Adrenal gland (tissue), 12 donors: ENCODE measurements around the gene KAT7. TPM values are rescaled to one million over a fixed set of nuclear protein-coding genes. Genes with fewer than 3 reads are reported as not detected.

Source experiments
- DNase-seq, 7 donors: peaks; one replicate each; pipeline ENCODE4 v3.0.0-alpha.2; 2019 to 2020
- H3K27ac ChIP-seq, 5 donors: fragments of 200-600 bp; sonication (generic) in 4 of 5; 1 replicate in 3 of 5; 2 replicates in 2 of 5; pipeline versions ENCODE4 v1.5.1 to v1.8.0; 2016 to 2020; ENCODE audit warnings: mild to moderate bottlenecking in 1 of 5
- H3K27me3 ChIP-seq: fragments of 200-600 bp; 2 replicates; pipeline ENCODE4 v1.8.0; 2021
- H3K36me3 ChIP-seq, 2 donors: fragments of 200-600 bp; replicated peaks in 1 of 2; 1 replicate in 1 of 2; 2 replicates in 1 of 2; pipeline versions ENCODE4 v1.5.1 to v1.8.0; 2018 to 2022
- H3K4me1 ChIP-seq, 2 donors: fragments of 200-600 bp; replicated peaks in 1 of 2; 1 replicate in 1 of 2; 2 replicates in 1 of 2; pipeline versions ENCODE4 v1.5.1 to v1.8.0; 2018 to 2021
- H3K4me3 ChIP-seq, 4 donors: fragments of 200-600 bp; sonication (generic) in 3 of 4; one replicate each; pipeline ENCODE4 v1.5.1; 2016 to 2018
- H3K9me3 ChIP-seq, 3 donors: fragments of 200-600 bp; sonication (generic) in 1 of 3; replicated peaks in 1 of 3; 1 replicate in 2 of 3; 2 replicates in 1 of 3; pipeline versions ENCODE4 v1.5.1 to v1.8.0; 2016 to 2021
- CTCF ChIP-seq, 6 experiments: fragments of 450-650 bp in 4 of 6; fragments of 200-600 bp in 2 of 6; sonication (generic) in 1 of 6; IDR thresholded peaks; 1 replicate in 5 of 6; 2 replicates in 1 of 6; pipeline versions ENCODE4 v1.5.1 to v1.8.0; 2016 to 2021; ENCODE audit warnings: antibody characterized with exemption in 6 of 6, mild to moderate bottlenecking in 2 of 6, moderate library complexity in 1 of 6
- POLR2A ChIP-seq, 2 donors: fragments of 450-650 bp; IDR thresholded peaks; one replicate each; pipeline ENCODE4 v1.6.1; 2017; ENCODE audit warnings: antibody characterized with exemption in 2 of 2, mild to moderate bottlenecking in 2 of 2, moderate library complexity in 1 of 2
- WGBS, 4 donors: extraction: QIAGEN DNeasy Blood & Tissue Kit in 2 of 4; methylation state at CpG; one replicate each; pipeline versions ENCODE4 v1.1.5 to v1.1.7; 2013 to 2017; 5-methylcytosine and 5-hydroxymethylcytosine counted together
- intact Hi-C, 2 donors: fragments of 100-400 bp; cut with DNase I; formaldehyde crosslinking; loops; one replicate each; pipeline versions ENCODE4 v1.14.1 to v1.15.0; 2022 to 2023
- polyA plus RNA-seq, 3 donors: library from polyadenylated mRNA; stranded (reverse); fragments of 200-250 nt in 2 of 3; fragments of 350-450 nt in 1 of 3; fragmentation: Illumina TruSeq in 1 of 3; extraction: RNeasy Lipid Tissue Mini Kit (QIAGEN cat#74804) in 1 of 3; gene quantifications; one replicate each; pipeline ENCODE4 v1.2.3, GENCODE V29; 2013 to 2014
- total RNA-seq, 9 donors: library from RNA; depleted of rRNA in 4 of 9; stranded (reverse); fragments of >200 nt in 4 of 9; fragments of 120-200 nt in 1 of 9; fragmentation: NEBNext Ultra II Directional in 1 of 9; extraction: Animal tissue kit (Norgen Biotek cat#: 25700) in 1 of 9; gene quantifications; one replicate each; pipeline versions ENCODE4 v1.1.0 to v1.2.4, GENCODE V29; 2013 to 2023
- donor health status: healthy with polysubstance abuse.
- donor health status: Bipolar disorder and iron deficiency.
- donor health status: DM: yes; HTN: yes; CAD: no.
- donor health status: DM: no; HTN: no; CAD: no.
- donor health status: DM: no; HTN: no; CAD: no.
- donor health status: DM: yes; HTN: yes; CAD: no.

Gene KAT7
- total and polyA plus RNA-seq, 12 donors = 5.2 to 54.7 (median 39.8) TPM

DNA sequence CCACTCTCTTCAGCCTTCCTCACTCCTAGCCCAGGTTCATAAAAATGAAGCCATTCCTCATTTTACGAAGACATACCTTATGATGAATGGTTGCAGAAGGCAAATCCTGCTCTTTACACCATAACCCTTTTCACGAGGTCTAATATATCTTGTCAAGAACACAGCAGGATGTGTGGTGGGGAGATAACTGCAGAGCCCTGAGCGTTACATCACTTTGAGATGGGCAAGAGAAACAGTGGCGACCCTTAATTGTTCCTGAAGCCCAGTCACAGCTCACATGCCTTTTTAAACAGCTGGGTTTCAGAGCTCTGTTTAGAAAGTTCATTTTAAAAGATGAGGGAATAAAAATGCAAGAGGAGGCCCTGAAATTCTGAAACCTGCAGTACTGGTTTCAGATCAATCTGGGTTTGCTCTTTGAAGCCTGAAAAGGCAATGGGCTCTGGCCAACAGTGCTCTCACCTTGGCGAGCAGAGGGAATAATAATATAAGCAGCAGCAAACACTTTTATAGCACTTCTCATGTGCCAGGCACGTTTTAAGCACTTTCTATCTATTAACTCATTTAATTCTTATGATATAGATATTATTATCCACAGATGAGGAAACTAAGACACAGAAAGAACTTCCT lies 27.4 kb upstream of the KAT7 start:
- intact Hi-C loops = no loop called here
- Histone ChIP-seq H3K4me1 (peaks cover 3 to 4% of the 10 kb centered on the region in 2 donors), H3K27me3 (no peaks in the 10 kb centered on the region), H3K27ac (no peak overlapping the region), H3K9me3 (no peaks in the 10 kb centered on the region), H3K36me3 (no peaks in the 10 kb centered on the region), H3K4me3 (no peak overlapping the region)
- no peak for DNase-seq
- TF ChIP-seq CTCF (IDR thresholded peaks at IDR 0.05) (no peak), POLR2A (IDR thresholded peaks at IDR 0.05) (no peak)
- 59 to 66% (median 65%) methylated on average over 6 of the region's 6 CpGs for WGBS, 4 donors

DNA sequence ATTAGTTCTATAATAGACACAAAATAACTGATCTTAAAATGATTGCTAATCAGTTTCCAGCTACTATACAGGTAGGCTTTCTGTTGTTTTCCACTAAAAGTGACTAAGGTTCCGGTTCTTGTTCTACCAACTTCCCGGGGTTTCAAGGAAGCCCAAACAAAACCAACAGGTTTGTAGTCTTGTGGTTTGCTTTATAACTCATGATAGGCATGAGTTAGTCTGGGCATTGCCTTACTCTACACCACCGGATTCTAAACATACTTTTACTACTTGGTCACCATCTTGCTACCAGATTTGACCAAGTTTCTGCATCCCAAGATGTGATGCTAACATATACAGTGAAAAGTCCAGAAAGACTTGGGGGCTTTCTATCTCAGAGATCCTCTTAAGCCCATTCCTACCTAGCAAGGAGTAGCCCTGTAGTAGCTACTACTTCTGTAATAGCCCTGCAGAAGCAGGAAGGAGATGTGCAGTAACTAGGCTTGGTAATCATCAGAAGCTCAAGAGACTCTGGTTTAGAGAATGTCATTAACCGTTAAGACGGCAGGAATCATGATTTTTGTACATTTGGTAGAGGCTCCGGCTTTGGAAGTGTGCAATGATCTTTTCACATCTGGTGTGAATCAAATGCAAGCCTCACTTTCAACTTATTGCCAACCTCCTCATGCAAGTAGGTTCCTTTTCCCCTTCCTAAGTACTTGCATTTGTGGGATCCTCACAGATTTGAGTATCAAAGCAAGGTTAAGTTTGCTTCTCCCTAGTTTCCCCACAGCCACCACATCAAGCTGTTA lies 26.1 kb upstream of the KAT7 start:
- H3K27me3 ChIP-seq = no peaks in the 10 kb centered on the region
- peaks cover 3 to 4% of the 10 kb centered on the region in 2 donors for H3K4me1 ChIP-seq
- no peaks in the 10 kb centered on the region for H3K9me3 ChIP-seq
- no peak overlapping the region for H3K27ac ChIP-seq
- WGBS, 4 donors = 67 to 79% (median 77%) methylated on average over 6 of the region's 6 CpGs
- no peak for DNase-seq
- intact Hi-C loops = no loop called here
- TF ChIP-seq CTCF (IDR thresholded peaks at IDR 0.05) (no peak), POLR2A (IDR thresholded peaks at IDR 0.05) (no peak)
- peak overlapping the region in 1 of 4 donors; percentile 88 for H3K4me3 ChIP-seq
- H3K36me3 ChIP-seq = no peaks in the 10 kb centered on the region

GRCh38 chr17:49763735-49764558 lies 24.5 kb upstream of the KAT7 start, which contains the start of gene FAM117A:
Gene FAM117A, minus strand, starts transcription at chr17:49764131. Its CDS starts 44 bp downstream, at chr17:49764087.
- WGBS, 4 donors = 0 to 2% (median 1%) methylated on average over 18 to 52 of the region's 53 CpGs
- intact Hi-C loops = no loop called here
- H3K4me1 ChIP-seq = peaks cover 3 to 4% of the 10 kb centered on the region in 2 donors
- peak within 1 kb of the TSS in 3 of 5 donors; percentile 20 to 46 (median 22) for H3K27ac ChIP-seq
- no peaks in the 10 kb centered on the region for H3K9me3 ChIP-seq
- peak; percentile 49 to 65 for TF ChIP-seq POLR2A (IDR thresholded peaks at IDR 0.05)
- TF ChIP-seq CTCF (IDR thresholded peaks at IDR 0.05) = no peak
- H3K36me3 ChIP-seq = no peaks in the 10 kb centered on the region
- peak; percentile 96 to 99 (median 98) for DNase-seq
- peak within 1 kb of the TSS in 3 of 4 donors; percentile 15 to 88 (median 74) for H3K4me3 ChIP-seq
- H3K27me3 ChIP-seq = no peaks in the 10 kb centered on the region
